Measurements from ENCODE around the gene SLMAP. TPM values are rescaled to one million over a fixed set of nuclear protein-coding genes. Genes with fewer than 3 reads are reported as not detected.

SLMAP gene
- total RNA-seq, 1 donor from 2014 or later = 108 TPM

DNA sequence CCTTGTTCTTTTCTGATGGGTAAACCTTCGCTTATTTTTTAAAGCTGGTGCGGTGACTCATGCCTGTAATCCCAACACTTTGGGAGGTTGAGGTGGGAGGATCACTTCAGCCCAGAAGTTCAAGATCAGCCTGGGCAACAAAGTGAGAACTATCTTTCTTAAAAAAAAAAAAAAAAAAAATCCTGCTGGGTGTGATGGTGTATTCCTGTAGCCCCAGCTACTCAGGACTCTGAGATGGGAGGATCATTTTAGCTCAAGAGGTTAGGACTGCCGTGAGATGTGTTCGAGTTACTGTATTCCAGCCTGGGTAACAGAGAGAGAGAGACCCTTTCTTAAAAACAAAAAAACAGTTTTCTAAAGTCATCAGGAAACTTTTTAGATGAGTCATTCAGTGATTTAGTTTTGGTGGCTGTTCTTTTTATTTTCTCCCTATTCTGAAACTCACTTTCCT is 37.7 kb downstream of the SLMAP start:
- no peak for DNase-seq (ENCODE audit: low spot score in 2 of 2, unreplicated experiment in 2 of 2)
- peaks cover 31% of the 10 kb centered on the region for H3K4me1 Mint-ChIP-seq

DNA sequence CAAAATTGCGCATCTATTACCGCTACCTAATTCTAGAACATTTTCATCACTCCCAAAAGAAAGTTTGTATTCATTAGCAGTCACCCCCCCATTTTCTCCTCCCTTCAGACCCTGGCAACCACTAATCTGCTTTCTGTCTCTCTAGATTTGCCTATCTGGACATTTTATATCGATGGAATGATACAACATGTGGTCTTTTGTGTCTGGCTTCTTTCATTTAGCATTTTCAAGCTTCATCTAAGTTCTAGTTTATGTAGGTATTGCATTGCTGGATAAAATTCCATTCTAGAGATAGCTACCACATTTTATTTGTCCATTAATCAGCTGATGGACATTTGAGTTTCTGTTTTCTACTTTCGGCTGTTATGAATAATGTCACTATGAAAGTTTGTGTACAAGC is 38.4 kb downstream of the SLMAP start:
- H3K4me1 Mint-ChIP-seq = peaks cover 31% of the 10 kb centered on the region
- H3K36me3 Mint-ChIP-seq = no peaks in the 10 kb centered on the region
- TF ChIP-seq, protein P1, sequence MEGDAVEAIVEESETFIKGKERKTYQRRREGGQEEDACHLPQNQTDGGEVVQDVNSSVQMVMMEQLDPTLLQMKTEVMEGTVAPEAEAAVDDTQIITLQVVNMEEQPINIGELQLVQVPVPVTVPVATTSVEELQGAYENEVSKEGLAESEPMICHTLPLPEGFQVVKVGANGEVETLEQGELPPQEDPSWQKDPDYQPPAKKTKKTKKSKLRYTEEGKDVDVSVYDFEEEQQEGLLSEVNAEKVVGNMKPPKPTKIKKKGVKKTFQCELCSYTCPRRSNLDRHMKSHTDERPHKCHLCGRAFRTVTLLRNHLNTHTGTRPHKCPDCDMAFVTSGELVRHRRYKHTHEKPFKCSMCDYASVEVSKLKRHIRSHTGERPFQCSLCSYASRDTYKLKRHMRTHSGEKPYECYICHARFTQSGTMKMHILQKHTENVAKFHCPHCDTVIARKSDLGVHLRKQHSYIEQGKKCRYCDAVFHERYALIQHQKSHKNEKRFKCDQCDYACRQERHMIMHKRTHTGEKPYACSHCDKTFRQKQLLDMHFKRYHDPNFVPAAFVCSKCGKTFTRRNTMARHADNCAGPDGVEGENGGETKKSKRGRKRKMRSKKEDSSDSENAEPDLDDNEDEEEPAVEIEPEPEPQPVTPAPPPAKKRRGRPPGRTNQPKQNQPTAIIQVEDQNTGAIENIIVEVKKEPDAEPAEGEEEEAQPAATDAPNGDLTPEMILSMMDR (IDR thresholded peaks at IDR 0.05; ENCODE audit: unreplicated experiment) = no peak
- no peak for DNase-seq (ENCODE audit: low spot score in 2 of 2, unreplicated experiment in 2 of 2)
- H3K9me3 Mint-ChIP-seq = no peaks in the 10 kb centered on the region
- no peaks in the 10 kb centered on the region for H3K27me3 Mint-ChIP-seq (ENCODE audit: low read depth)
- H3K4me3 Mint-ChIP-seq = no peak overlapping the region
- peak overlapping the region; percentile 14 for H3K27ac Mint-ChIP-seq

More for the DNA sequence above, 37.7 kb downstream of the SLMAP start:
- H3K27me3 Mint-ChIP-seq (ENCODE audit: low read depth) = no peaks in the 10 kb centered on the region
- H3K27ac Mint-ChIP-seq = peak overlapping the region; percentile 69
- H3K9me3 Mint-ChIP-seq = no peaks in the 10 kb centered on the region
- TF ChIP-seq, protein P1 (IDR thresholded peaks at IDR 0.05; ENCODE audit: unreplicated experiment) = no peak
- no peaks in the 10 kb centered on the region for H3K36me3 Mint-ChIP-seq
- H3K4me3 Mint-ChIP-seq = no peak overlapping the region

DNA sequence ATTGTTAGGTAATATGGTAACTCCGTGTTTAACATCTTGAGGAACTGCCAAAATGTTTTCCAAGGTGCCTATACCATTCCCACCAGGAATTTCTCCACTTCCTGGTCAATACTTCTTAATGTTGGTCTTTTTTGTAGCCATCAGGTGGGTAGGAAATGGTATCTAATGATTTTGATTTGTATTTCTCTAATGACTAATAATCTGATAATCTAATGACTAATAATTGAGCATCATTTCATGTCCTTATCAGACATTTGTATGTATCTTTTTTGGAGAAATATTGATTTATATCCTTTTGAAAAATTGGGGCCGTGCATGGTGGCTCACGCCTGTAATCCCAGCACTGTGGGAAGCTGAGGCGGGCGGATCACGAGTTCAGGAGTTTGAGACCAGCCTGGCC is 38.8 kb downstream of the SLMAP start:
- no peak for DNase-seq (ENCODE audit: low spot score in 2 of 2, unreplicated experiment in 2 of 2)
- H3K27ac Mint-ChIP-seq = no peak overlapping the region

DNA sequence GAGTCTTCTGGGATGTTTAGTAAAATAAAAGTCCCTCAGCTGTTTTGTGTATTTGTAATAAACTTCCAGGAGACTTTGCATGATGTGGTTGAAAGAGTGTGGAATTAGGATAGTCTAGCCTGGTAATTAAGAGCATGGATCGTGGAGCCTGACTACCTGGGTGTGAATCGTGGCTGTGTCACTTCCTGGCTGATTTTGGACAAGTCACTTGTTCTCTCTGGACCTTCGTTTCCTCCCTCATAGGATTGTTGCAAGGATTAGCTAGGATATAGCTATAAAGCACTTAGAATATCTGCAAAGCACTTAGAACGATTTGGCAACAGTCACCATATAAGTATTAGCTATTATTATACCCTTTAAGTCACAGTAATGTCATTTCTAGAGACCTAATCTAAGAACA is 40.2 kb downstream of the SLMAP start:
- no peak for DNase-seq (ENCODE audit: low spot score in 2 of 2, unreplicated experiment in 2 of 2)
- H3K27me3 Mint-ChIP-seq (ENCODE audit: low read depth) = no peaks in the 10 kb centered on the region
- H3K4me3 Mint-ChIP-seq = no peak overlapping the region
- peaks cover 32% of the 10 kb centered on the region for H3K4me1 Mint-ChIP-seq
- no peaks in the 10 kb centered on the region for H3K36me3 Mint-ChIP-seq
- no peaks in the 10 kb centered on the region for H3K9me3 Mint-ChIP-seq
- TF ChIP-seq, protein P1 (IDR thresholded peaks at IDR 0.05; ENCODE audit: unreplicated experiment) = no peak
- peak overlapping the region; percentile 41 for H3K27ac Mint-ChIP-seq

More for the DNA sequence above, 38.8 kb downstream of the SLMAP start:
- no peaks in the 10 kb centered on the region for H3K36me3 Mint-ChIP-seq
- no peaks in the 10 kb centered on the region for H3K27me3 Mint-ChIP-seq (ENCODE audit: low read depth)
- no peak overlapping the region for H3K4me3 Mint-ChIP-seq
- no peaks in the 10 kb centered on the region for H3K9me3 Mint-ChIP-seq
- TF ChIP-seq, protein P1 (IDR thresholded peaks at IDR 0.05; ENCODE audit: unreplicated experiment) = no peak
- peaks cover 31% of the 10 kb centered on the region for H3K4me1 Mint-ChIP-seq

DNA sequence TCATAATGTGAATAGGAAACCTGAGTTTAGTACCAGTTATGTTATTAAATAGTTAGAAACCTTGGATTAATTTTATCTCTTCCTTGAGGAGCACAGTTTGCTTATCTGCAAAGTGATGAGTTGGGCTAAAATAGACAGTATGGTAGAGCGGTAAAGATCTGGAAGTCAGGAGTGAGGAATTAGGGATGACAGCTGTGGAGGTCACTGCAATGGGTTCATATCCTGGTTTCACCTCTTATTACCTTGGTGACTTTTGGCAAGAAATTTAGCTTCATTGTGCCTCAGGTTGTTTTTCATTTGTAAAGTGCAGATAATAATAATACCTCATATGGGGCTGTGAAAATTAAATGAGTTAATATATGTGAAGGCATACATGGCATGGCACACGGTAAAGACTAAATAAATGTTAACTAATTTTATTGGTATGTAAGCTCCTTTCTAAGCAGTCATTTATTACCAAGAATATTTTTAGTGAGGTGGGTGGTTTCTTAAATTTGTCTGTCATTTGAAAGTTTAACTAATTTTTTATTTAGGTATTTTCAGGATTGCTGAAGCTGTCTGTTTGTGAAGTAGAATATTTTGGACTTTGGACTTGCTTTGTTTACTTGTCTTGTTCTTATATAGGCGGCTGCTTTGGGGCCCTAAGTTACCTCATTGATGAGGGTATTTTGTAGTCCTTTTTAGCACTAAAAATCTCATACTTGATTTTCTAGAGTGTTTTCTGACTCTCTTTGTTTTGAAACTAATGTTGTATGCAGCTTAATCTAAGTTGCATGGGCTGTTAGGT is 41.8 kb downstream of the SLMAP start:
- Mint-ChIP-seq H3K4me1 (peaks cover 32% of the 10 kb centered on the region), H3K27ac (peak overlapping the region; percentile 19), H3K9me3 (no peaks in the 10 kb centered on the region), H3K4me3 (no peak overlapping the region), H3K36me3 (no peaks in the 10 kb centered on the region), H3K27me3 (ENCODE audit: low read depth) (no peaks in the 10 kb centered on the region)
- no peak for DNase-seq (ENCODE audit: low spot score in 2 of 2, unreplicated experiment in 2 of 2)
- TF ChIP-seq, protein P1 (IDR thresholded peaks at IDR 0.05; ENCODE audit: unreplicated experiment) = no peak

Data from mesothelial cell of epicardium (in vitro differentiated cells).